Activated T-helper 2 cell treated with anti-CD3 and anti-CD28 coated beads, Interferon-gamma antibody, Interleukin-2, Interleukin-4, amounts not matched to agents 10 μg/mL and 5 μg/mL and 100 μg/mL, durations not matched to agents 14 hours and 24 hours and 36 hours (primary cell): ENCODE results near the gene SMARCA4. TPM values are rescaled to one million over a fixed set of nuclear protein-coding genes. Genes with fewer than 3 reads are reported as not detected.
"Not testable (repeated sequence)": the region's sequence is repeated elsewhere in the genome, so short reads cannot be mapped to it uniquely, and the experiment has no call there.

Source experiments
- DNase-seq: peaks from one replicate; pipeline ENCODE4 v3.0.0; 2021; ENCODE audit warnings: low spot score
- H3K27ac Mint-ChIP-seq: one replicate; pipeline ENCODE4 v1.8.0; 2021; ENCODE audit warnings: mixed read lengths
- H3K27me3 Mint-ChIP-seq: one replicate; pipeline ENCODE4 v1.8.0; 2021; ENCODE audit warnings: low read depth, mixed read lengths
- H3K36me3 Mint-ChIP-seq: one replicate; pipeline ENCODE4 v1.8.0; 2021; ENCODE audit warnings: low read depth, mixed read lengths
- H3K4me1 Mint-ChIP-seq: one replicate; pipeline ENCODE4 v1.8.0; 2021; ENCODE audit warnings: low read depth, mixed read lengths
- H3K4me3 Mint-ChIP-seq: one replicate; pipeline ENCODE4 v1.8.0; 2021; ENCODE audit warnings: low read depth, mild to moderate bottlenecking, moderate library complexity, mixed read lengths
- H3K9me3 Mint-ChIP-seq: one replicate; pipeline ENCODE4 v1.8.0; 2021; ENCODE audit warnings: mixed read lengths
- intact Hi-C: fragments of 100-400 bp; cut with micrococcal nuclease; formaldehyde crosslinking; loops from one replicate; pipeline ENCODE4 v1.15.1; 2023
- total RNA-seq: library from RNA; stranded (reverse); gene quantifications from 2 replicates; pipeline ENCODE4 v1.2.3, GENCODE V29; 2022

The SMARCA4 gene
- total RNA-seq, 1 donor from 2014 or later: 149 TPM

DNA sequence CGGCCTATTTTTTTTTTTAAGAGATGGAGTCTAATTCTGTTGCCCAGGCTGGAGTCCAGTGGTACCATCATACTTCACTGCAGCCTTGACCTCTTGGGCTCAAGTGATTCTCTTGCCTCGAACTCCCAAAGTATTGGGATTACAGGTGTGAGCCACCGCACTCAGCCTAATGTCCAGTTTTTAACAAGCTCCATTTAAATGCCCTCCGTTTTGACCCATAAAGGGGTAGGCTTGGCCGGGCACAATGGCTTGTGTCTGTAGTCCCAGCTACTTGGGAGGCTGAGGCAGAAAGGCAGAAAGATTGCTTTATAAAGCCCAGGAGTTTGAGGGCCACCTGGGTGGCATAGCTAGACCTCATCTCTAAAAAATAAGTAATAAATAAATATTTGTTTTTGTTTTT lies 140.2 kb downstream of the SMARCA4 start:
- intact Hi-C loops: no loop called here
- peaks cover 19% of the 10 kb centered on the region for H3K4me1 Mint-ChIP-seq
- H3K27me3 Mint-ChIP-seq: no peaks in the 10 kb centered on the region
- H3K4me3 Mint-ChIP-seq: no peak overlapping the region
- H3K9me3 Mint-ChIP-seq: peaks cover 4% of the 10 kb centered on the region
- no peak for DNase-seq
- H3K36me3 Mint-ChIP-seq: peaks cover 76% of the 10 kb centered on the region
- H3K27ac Mint-ChIP-seq: no peak overlapping the region

GRCh38 chr19:11102944-11103343 lies 142.1 kb downstream of the SMARCA4 start:
- H3K4me3 Mint-ChIP-seq: no peak overlapping the region
- H3K9me3 Mint-ChIP-seq: no peaks in the 10 kb centered on the region
- DNase-seq: no peak
- peaks cover 74% of the 10 kb centered on the region for H3K36me3 Mint-ChIP-seq
- no peak overlapping the region for H3K27ac Mint-ChIP-seq
- H3K4me1 Mint-ChIP-seq: peaks cover 12% of the 10 kb centered on the region
- intact Hi-C loops: no loop called here
- H3K27me3 Mint-ChIP-seq: no peaks in the 10 kb centered on the region

GRCh38 chr19:11103667-11104066 lies 142.8 kb downstream of the SMARCA4 start:
- H3K27ac Mint-ChIP-seq, DNase-seq, H3K27me3 Mint-ChIP-seq, intact Hi-C loops, H3K4me3 Mint-ChIP-seq, H3K9me3 Mint-ChIP-seq: not testable (repeated sequence)
- Mint-ChIP-seq H3K4me1 (peaks cover 11% of the 10 kb centered on the region), H3K36me3 (peaks cover 77% of the 10 kb centered on the region)

GRCh38 chr19:11105014-11105636 lies 144.3 kb downstream of the SMARCA4 start:
- H3K4me3 Mint-ChIP-seq: no peak overlapping the region
- intact Hi-C loops: no loop called here
- H3K9me3 Mint-ChIP-seq: no peaks in the 10 kb centered on the region
- H3K4me1 Mint-ChIP-seq: peaks cover 3% of the 10 kb centered on the region
- H3K27ac Mint-ChIP-seq: no peak overlapping the region
- no peak for DNase-seq
- no peaks in the 10 kb centered on the region for H3K27me3 Mint-ChIP-seq
- peaks cover 76% of the 10 kb centered on the region for H3K36me3 Mint-ChIP-seq

DNA sequence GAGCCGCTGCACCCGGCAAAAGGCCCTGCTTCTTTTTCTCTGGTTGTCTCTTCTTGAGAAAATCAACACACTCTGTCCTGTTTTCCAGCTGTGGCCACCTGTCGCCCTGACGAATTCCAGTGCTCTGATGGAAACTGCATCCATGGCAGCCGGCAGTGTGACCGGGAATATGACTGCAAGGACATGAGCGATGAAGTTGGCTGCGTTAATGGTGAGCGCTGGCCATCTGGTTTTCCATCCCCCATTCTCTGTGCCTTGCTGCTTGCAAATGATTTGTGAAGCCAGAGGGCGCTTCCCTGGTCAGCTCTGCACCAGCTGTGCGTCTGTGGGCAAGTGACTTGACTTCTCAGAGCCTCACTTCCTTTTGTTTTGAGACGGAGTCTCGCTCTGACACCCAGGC lies 145.6 kb downstream of the SMARCA4 start:
- intact Hi-C loops: no loop called here
- DNase-seq: no peak
- Mint-ChIP-seq H3K27me3 (no peaks in the 10 kb centered on the region), H3K4me3 (no peak overlapping the region), H3K27ac (no peak overlapping the region), H3K9me3 (no peaks in the 10 kb centered on the region), H3K4me1 (no peaks in the 10 kb centered on the region), H3K36me3 (peaks cover 76% of the 10 kb centered on the region)

DNA sequence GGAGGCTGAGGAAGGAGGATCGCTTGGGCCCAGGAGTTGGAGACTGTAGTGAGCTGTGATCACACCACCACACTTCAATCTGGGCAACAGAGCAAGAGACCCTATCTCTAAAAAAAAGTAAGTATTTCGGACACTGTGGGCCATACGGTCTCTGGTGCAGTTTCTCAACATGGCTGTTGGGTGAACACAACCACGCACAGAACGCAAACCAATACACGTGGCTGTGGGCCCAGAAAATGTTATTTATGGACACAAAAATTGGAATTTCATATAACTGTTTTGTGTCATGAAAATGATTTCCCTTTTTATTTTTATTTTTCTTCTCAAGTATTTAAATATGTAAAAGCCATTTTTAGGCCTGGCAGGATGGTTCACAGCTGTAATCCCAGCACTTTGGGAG lies 147.9 kb downstream of the SMARCA4 start:
- Mint-ChIP-seq H3K27ac (no peak overlapping the region), H3K27me3 (no peaks in the 10 kb centered on the region), H3K9me3 (no peaks in the 10 kb centered on the region), H3K4me1 (no peaks in the 10 kb centered on the region), H3K4me3 (no peak overlapping the region), H3K36me3 (peaks cover 72% of the 10 kb centered on the region)
- intact Hi-C loops: no loop called here
- no peak for DNase-seq

- no peaks in the 10 kb centered on the region for H3K4me1 Mint-ChIP-seq
- intact Hi-C loops: no loop called here
- H3K36me3 Mint-ChIP-seq: peaks cover 72% of the 10 kb centered on the region
- no peaks in the 10 kb centered on the region for H3K27me3 Mint-ChIP-seq
- no peak overlapping the region for H3K27ac Mint-ChIP-seq
- H3K4me3 Mint-ChIP-seq: no peak overlapping the region
- no peaks in the 10 kb centered on the region for H3K9me3 Mint-ChIP-seq
- DNase-seq: no peak
Measured at GRCh38 chr19:11111117-11111770, 150.4 kb downstream of the SMARCA4 start.

GRCh38 chr19:11111771-11112144 lies 150.9 kb downstream of the SMARCA4 start:
- H3K27me3 Mint-ChIP-seq: no peaks in the 10 kb centered on the region

More at GRCh38 chr19:11111771-11112144, 150.9 kb downstream of the SMARCA4 start:
- H3K27ac Mint-ChIP-seq: no peak overlapping the region
- H3K4me3 Mint-ChIP-seq: no peak overlapping the region
- H3K36me3 Mint-ChIP-seq: peaks cover 72% of the 10 kb centered on the region
- DNase-seq: no peak
- H3K9me3 Mint-ChIP-seq: no peaks in the 10 kb centered on the region
- intact Hi-C loops: no loop called here
- H3K4me1 Mint-ChIP-seq: no peaks in the 10 kb centered on the region

Other genes starting within 250 kb of the SMARCA4 start
- 185 and 198 TPM in 2 replicates for gene DNM2, start 243.0 kb upstream of the SMARCA4 start, total RNA-seq
- 16.7 and 17.9 TPM in 2 replicates for gene TMED1, start 124.8 kb upstream of the SMARCA4 start, total RNA-seq
- gene C19orf38, start 112.6 kb upstream of the SMARCA4 start, total RNA-seq: 3.9 and 4.3 TPM in 2 replicates
- 87.5 and 89.3 TPM in 2 replicates for gene CARM1, start 89.5 kb upstream of the SMARCA4 start, total RNA-seq
- gene YIPF2, start 32.4 kb upstream of the SMARCA4 start, total RNA-seq: 25.0 and 25.9 TPM in 2 replicates
- gene TIMM29, start 32.2 kb upstream of the SMARCA4 start, total RNA-seq: 18.8 and 19.0 TPM in 2 replicates
- 138 and 140 TPM in 2 replicates for gene LDLR, start 128.4 kb downstream of the SMARCA4 start, total RNA-seq
- gene SPC24, start 194.8 kb downstream of the SMARCA4 start, total RNA-seq: 38.3 and 38.8 TPM in 2 replicates
- 5.9 and 6.5 TPM in 2 replicates for gene KANK2, start 236.5 kb downstream of the SMARCA4 start, total RNA-seq